ENCODE results near the gene KRT39. TPM values are rescaled to one million over a fixed set of nuclear protein-coding genes. Genes with fewer than 3 reads are reported as not detected.

KRT39 gene
- total and polyA plus RNA-seq, 2 experiments from 2014 or later: not detected

DNA sequence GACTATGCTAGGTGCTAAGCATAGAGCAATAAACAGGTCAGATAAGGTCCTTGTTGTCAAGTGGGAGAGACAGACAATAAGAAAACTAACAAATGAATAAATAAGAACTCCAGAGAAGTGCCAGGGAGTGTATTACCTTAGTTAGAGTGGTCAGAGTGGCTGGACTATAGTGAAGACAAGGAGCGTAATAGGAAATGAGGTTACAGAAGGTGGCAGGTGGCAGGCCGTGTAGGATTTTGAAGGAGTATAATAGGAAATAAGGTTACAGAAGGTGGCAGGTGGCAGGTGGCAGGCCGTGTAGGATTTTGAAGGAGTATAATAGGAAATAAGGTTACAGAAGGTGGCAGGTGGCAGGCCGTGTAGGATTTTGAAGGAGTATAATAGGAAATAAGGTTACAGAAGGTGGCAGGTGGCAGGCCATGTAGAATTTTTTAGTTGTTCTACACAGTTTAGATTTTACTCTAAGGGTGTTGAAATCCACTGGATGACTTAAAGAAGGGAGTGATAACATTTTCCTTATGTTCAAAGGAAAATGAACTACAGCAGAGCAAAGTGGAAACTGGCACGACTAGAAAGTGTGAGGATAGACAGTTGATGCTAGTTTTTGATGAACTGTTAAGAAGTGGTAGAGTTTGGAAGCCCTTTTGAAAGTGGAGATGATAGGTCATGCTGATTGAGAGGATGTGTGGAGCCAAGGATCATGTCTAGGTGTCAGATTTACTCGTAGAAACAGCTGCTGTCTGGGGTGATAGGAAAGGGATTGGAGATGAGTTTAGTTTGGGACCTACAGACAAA, 45.8 kb upstream of the KRT39 start:
- Histone ChIP-seq H4K20me1 (replicated peaks; ENCODE audit: insufficient read depth) (no peaks in the 10 kb centered on the region), H3K9me2 (ENCODE audit: insufficient read depth) (no peaks in the 10 kb centered on the region; the same call in 1 of the 2 replicates), H3K4me1 (ENCODE audit: insufficient read depth) (peaks cover 14% of the 10 kb centered on the region), H3K27ac (ENCODE audit: low read depth) (no peak overlapping the region), H3K4me2 (no peak overlapping the region), H3K27me3 (ENCODE audit: insufficient read depth) (no peaks in the 10 kb centered on the region), H2AFZ (peak overlapping the region; percentile 44; the same call in 1 of the 2 replicates), H3K36me3 (ENCODE audit: insufficient read depth) (no peaks in the 10 kb centered on the region), H3K4me3 (no peak overlapping the region), H3F3A (replicated peaks; ENCODE audit: low read depth) (no peaks in the 10 kb centered on the region), H3K79me2 (replicated peaks; ENCODE audit: insufficient read depth) (no peaks in the 10 kb centered on the region)
- Mint-ChIP-seq H3K36me3 (ENCODE audit: low read depth) (no peaks in the 10 kb centered on the region), H3K27me3 (ENCODE audit: insufficient read depth, low read depth, poor library complexity) (peaks cover 1% of the 10 kb centered on the region), H3K9me3 (no peaks in the 10 kb centered on the region), H3K4me1 (peaks cover 10% of the 10 kb centered on the region; the same call in 2 of the 3 replicates), H3K4me3 (no peak overlapping the region), H3K27ac (no peak overlapping the region)
- ATAC-seq (no peak), DNase-seq (ENCODE audit: low spot score) (no peak)
- no peak for TF ChIP-seq REST (IDR thresholded peaks at IDR 0.05; ENCODE audit: unreplicated experiment)
- no peak for TF ChIP-seq ZNF462 (CRISPR knock-in tag; IDR thresholded peaks at IDR 0.05)
- no peak for TF ChIP-seq EZH2phosphoT487 (IDR thresholded peaks at IDR 0.05; ENCODE audit: unreplicated experiment)
- TF ChIP-seq POLR2AphosphoS5 (IDR thresholded peaks at IDR 0.05; ENCODE audit: low read depth): no peak
- TF ChIP-seq CREB1 (CRISPR knock-in tag; IDR thresholded peaks at IDR 0.05; ENCODE audit: low read depth): no peak
- TF ChIP-seq, protein P1, sequence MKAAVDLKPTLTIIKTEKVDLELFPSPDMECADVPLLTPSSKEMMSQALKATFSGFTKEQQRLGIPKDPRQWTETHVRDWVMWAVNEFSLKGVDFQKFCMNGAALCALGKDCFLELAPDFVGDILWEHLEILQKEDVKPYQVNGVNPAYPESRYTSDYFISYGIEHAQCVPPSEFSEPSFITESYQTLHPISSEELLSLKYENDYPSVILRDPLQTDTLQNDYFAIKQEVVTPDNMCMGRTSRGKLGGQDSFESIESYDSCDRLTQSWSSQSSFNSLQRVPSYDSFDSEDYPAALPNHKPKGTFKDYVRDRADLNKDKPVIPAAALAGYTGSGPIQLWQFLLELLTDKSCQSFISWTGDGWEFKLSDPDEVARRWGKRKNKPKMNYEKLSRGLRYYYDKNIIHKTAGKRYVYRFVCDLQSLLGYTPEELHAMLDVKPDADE (IDR thresholded peaks at IDR 0.05): no peak
- no peak for TF ChIP-seq ZNF331 (CRISPR knock-in tag; IDR thresholded peaks at IDR 0.05; ENCODE audit: low read depth)
- TF ChIP-seq NANOG (IDR thresholded peaks at IDR 0.05; ENCODE audit: borderline replicate concordance): no peak

Measured in GM23338 (cell line).